Measurements from ENCODE around the gene LYRM2.

LYRM2 gene

DNA sequence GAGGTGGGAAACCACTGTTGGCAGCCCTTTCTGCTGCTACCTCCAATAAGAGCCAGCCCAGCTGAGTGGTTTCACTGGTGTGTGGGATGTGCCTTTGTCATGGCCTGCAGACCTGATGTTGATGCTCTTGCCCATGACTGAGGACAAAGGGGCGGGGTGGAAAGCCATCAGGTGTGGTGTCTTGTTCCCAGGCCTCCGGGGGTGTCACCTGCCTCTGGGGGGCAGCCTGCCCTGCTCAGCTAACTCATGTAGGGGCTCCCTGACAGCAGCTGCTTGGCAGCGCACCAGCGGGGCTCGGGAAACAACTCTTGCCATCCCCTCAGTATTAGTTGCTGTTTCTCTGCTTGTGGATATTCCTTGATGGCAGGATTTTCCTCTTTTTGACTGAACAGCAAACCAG is 91.3 kb downstream of the LYRM2 start:
- Histone ChIP-seq H3K27me3 (ENCODE audit: insufficient read depth, low read depth) (no peaks in the 10 kb centered on the region), H2AFZ (ENCODE audit: low read depth) (no peak overlapping the region), H3K27ac (no peak overlapping the region), H3K4me2 (no peak overlapping the region), H3K36me3 (ENCODE audit: insufficient read depth) (no peaks in the 10 kb centered on the region), H3K79me2 (ENCODE audit: insufficient read depth, low read depth) (no peaks in the 10 kb centered on the region), H3K4me3 (IDR thresholded peaks at IDR 0.05; ENCODE audit: insufficient read depth, low read depth, low read length) (no peak overlapping the region), H3K4me1 (ENCODE audit: low read depth, poor library complexity, severe bottlenecking) (no peaks in the 10 kb centered on the region), H4K20me1 (ENCODE audit: insufficient read depth) (no peaks in the 10 kb centered on the region), H3K9ac (no peak overlapping the region)
- TF ChIP-seq CTCF (conservative IDR thresholded peaks at IDR 0.05; ENCODE audit: low read depth, low read length): no peak

DNA sequence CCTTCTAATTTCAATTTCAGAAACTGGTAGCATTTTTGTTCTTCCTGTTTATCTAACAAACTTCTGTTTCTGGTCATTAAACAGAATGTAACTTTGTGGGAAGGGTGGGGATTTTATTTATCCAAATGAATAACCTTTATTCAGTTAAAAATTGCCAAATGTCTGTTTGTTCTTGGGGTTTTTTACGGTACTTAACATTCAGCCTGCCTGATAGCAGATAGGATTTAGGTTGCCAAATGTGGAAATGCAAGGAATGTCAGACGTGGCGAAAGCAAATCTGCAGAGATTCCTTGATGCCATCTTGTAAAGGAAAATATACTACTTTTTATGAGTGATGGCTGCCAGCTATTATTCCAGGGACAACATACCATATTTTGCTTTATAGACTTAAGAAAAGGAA is 95.7 kb downstream of the LYRM2 start:
- Histone ChIP-seq H2AFZ (ENCODE audit: low read depth) (no peak overlapping the region), H3K4me3 (IDR thresholded peaks at IDR 0.05; ENCODE audit: insufficient read depth, low read depth, low read length) (no peak overlapping the region), H3K4me2 (no peak overlapping the region), H3K9ac (no peak overlapping the region), H3K4me1 (ENCODE audit: low read depth, poor library complexity, severe bottlenecking) (no peaks in the 10 kb centered on the region), H3K79me2 (ENCODE audit: insufficient read depth, low read depth) (no peaks in the 10 kb centered on the region), H4K20me1 (ENCODE audit: insufficient read depth) (no peaks in the 10 kb centered on the region), H3K27ac (no peak overlapping the region), H3K27me3 (ENCODE audit: insufficient read depth, low read depth) (no peaks in the 10 kb centered on the region), H3K36me3 (ENCODE audit: insufficient read depth) (no peaks in the 10 kb centered on the region)
- no peak for TF ChIP-seq CTCF (conservative IDR thresholded peaks at IDR 0.05; ENCODE audit: low read depth, low read length)

- TF ChIP-seq CTCF (conservative IDR thresholded peaks at IDR 0.05; ENCODE audit: low read depth, low read length): no peak
- Histone ChIP-seq H3K36me3 (ENCODE audit: insufficient read depth) (no peaks in the 10 kb centered on the region), H3K27ac (no peak overlapping the region), H4K20me1 (ENCODE audit: insufficient read depth) (no peaks in the 10 kb centered on the region), H3K27me3 (ENCODE audit: insufficient read depth, low read depth) (no peaks in the 10 kb centered on the region), H3K4me3 (IDR thresholded peaks at IDR 0.05; ENCODE audit: insufficient read depth, low read depth, low read length) (no peak overlapping the region), H2AFZ (ENCODE audit: low read depth) (no peak overlapping the region), H3K4me2 (no peak overlapping the region), H3K9ac (no peak overlapping the region), H3K79me2 (ENCODE audit: insufficient read depth, low read depth) (no peaks in the 10 kb centered on the region), H3K4me1 (ENCODE audit: low read depth, poor library complexity, severe bottlenecking) (no peaks in the 10 kb centered on the region)
Observed at GRCh38 chr6:89542081-89542857, 96.3 kb downstream of the LYRM2 start.

DNA sequence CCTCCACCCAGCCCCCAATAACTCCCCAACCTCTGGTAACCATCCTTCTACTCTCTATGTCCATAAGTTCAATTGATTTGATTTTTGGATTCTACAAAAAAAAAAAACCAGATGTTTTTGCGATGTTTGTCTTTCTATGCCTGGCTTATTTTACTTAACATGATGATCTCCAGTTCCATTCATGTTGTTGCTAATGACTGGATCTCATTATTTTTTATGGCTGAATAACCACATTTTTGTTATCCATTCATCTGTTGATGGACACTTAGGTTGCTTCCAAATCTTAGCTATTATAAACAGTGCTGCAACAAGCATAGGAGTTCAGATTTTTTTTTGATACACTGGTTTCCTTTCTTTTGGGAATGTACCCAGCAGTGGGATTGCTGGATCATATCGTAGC is 98.8 kb downstream of the LYRM2 start:
- TF ChIP-seq CTCF (conservative IDR thresholded peaks at IDR 0.05; ENCODE audit: low read depth, low read length): no peak
- Histone ChIP-seq H2AFZ (ENCODE audit: low read depth) (no peak overlapping the region), H3K27me3 (ENCODE audit: insufficient read depth, low read depth) (no peaks in the 10 kb centered on the region), H4K20me1 (ENCODE audit: insufficient read depth) (no peaks in the 10 kb centered on the region), H3K4me1 (ENCODE audit: low read depth, poor library complexity, severe bottlenecking) (peaks cover under 1% of the 10 kb centered on the region), H3K4me2 (no peak overlapping the region), H3K4me3 (IDR thresholded peaks at IDR 0.05; ENCODE audit: insufficient read depth, low read depth, low read length) (no peak overlapping the region), H3K36me3 (ENCODE audit: insufficient read depth) (no peaks in the 10 kb centered on the region), H3K27ac (no peak overlapping the region), H3K79me2 (ENCODE audit: insufficient read depth, low read depth) (no peaks in the 10 kb centered on the region), H3K9ac (no peak overlapping the region)

Data from KMS-11 (cell line).